HEK293 (cell line): ENCODE measurements around the gene CSPG4.

Experiments used
- GLIS1 ChIP-seq: fragments of 450-650 bp; formaldehyde crosslinking; IDR thresholded peaks from 2 replicates; pipeline ENCODE4 v1.5.1; 2016; ENCODE audit warnings: missing biosample characterization, missing genetic modification characterization
- KLF1 ChIP-seq: fragments of 450-650 bp; formaldehyde crosslinking; IDR thresholded peaks from 2 replicates; pipeline ENCODE4 v1.5.1; 2016; ENCODE audit warnings: missing biosample characterization, missing genetic modification characterization
- KLF10 ChIP-seq: fragments of 450-650 bp; IDR thresholded peaks from 2 replicates; pipeline ENCODE4 v1.5.1; 2018; ENCODE audit warnings: missing biosample characterization, mild to moderate bottlenecking, missing genetic modification characterization
- KLF16 ChIP-seq: fragments of 450-650 bp; formaldehyde crosslinking; IDR thresholded peaks from 2 replicates; pipeline ENCODE4 v1.5.1; 2017; ENCODE audit warnings: missing biosample characterization, missing genetic modification characterization
- WT1 ChIP-seq: fragments of 450-650 bp; formaldehyde crosslinking; IDR thresholded peaks from 2 replicates; pipeline ENCODE4 v1.5.1; 2016; ENCODE audit warnings: missing biosample characterization, missing genetic modification characterization
- ZBTB21 ChIP-seq: fragments of 450-650 bp; formaldehyde crosslinking; IDR thresholded peaks from 2 replicates; pipeline ENCODE4 v1.5.1; 2017; ENCODE audit warnings: missing biosample characterization, missing genetic modification characterization
- ZBTB48 ChIP-seq: fragments of 450-650 bp; formaldehyde crosslinking; IDR thresholded peaks from 2 replicates; pipeline ENCODE4 v1.5.1; 2016; ENCODE audit warnings: missing biosample characterization, missing genetic modification characterization
- ZFP37 ChIP-seq: fragments of 450-650 bp; formaldehyde crosslinking; IDR thresholded peaks from 2 replicates; pipeline ENCODE4 v1.5.1; 2016; ENCODE audit warnings: missing biosample characterization, missing genetic modification characterization
- ZIC2 ChIP-seq: fragments of 450-650 bp; formaldehyde crosslinking; IDR thresholded peaks from 2 replicates; pipeline ENCODE4 v1.5.1; 2016; ENCODE audit warnings: missing biosample characterization, missing genetic modification characterization
- ZNF2 ChIP-seq: fragments of 450-650 bp; formaldehyde crosslinking; IDR thresholded peaks from 2 replicates; pipeline ENCODE4 v1.5.1; 2016; ENCODE audit warnings: missing biosample characterization, missing genetic modification characterization
- ZNF248 ChIP-seq: fragments of 450-650 bp; formaldehyde crosslinking; IDR thresholded peaks from 2 replicates; pipeline ENCODE4 v1.5.1; 2017; ENCODE audit warnings: missing biosample characterization, missing genetic modification characterization
- ZNF366 ChIP-seq: fragments of 450-650 bp; formaldehyde crosslinking; conservative IDR thresholded peaks from 2 replicates; pipeline ENCODE4 v1.5.1; 2016; ENCODE audit warnings: missing biosample characterization, missing genetic modification characterization
- ZNF394 ChIP-seq: fragments of 450-650 bp; formaldehyde crosslinking; IDR thresholded peaks from 2 replicates; pipeline ENCODE4 v1.5.1; 2016; ENCODE audit warnings: missing biosample characterization, missing genetic modification characterization, mild to moderate bottlenecking, moderate library complexity, borderline replicate concordance
- ZNF501 ChIP-seq: fragments of 450-650 bp; formaldehyde crosslinking; IDR thresholded peaks from 2 replicates; pipeline ENCODE4 v1.5.1; 2016; ENCODE audit warnings: missing biosample characterization, missing genetic modification characterization
- ZNF544 ChIP-seq: fragments of 450-650 bp; formaldehyde crosslinking; IDR thresholded peaks from 2 replicates; pipeline ENCODE4 v1.5.0; 2017; ENCODE audit warnings: missing biosample characterization, missing genetic modification characterization
- ZNF610 ChIP-seq: fragments of 450-650 bp; formaldehyde crosslinking; IDR thresholded peaks from 2 replicates; pipeline ENCODE4 v1.5.1; 2016; ENCODE audit warnings: missing biosample characterization, missing genetic modification characterization, borderline replicate concordance
- ZNF629 ChIP-seq: fragments of 450-650 bp; formaldehyde crosslinking; IDR thresholded peaks from 2 replicates; pipeline ENCODE4 v1.5.1; 2017; ENCODE audit warnings: missing biosample characterization, missing genetic modification characterization
- ZNF747 ChIP-seq: fragments of 450-650 bp; formaldehyde crosslinking; IDR thresholded peaks from 2 replicates; pipeline ENCODE4 v1.5.1; 2016; ENCODE audit warnings: missing biosample characterization, missing genetic modification characterization
- ZNF785 ChIP-seq: fragments of 450-650 bp; formaldehyde crosslinking; IDR thresholded peaks from 2 replicates; pipeline ENCODE4 v1.5.1; 2016; ENCODE audit warnings: missing biosample characterization, missing genetic modification characterization
- ZNF791 ChIP-seq: fragments of 450-650 bp; formaldehyde crosslinking; IDR thresholded peaks from 2 replicates; pipeline ENCODE4 v1.5.1; 2016; ENCODE audit warnings: missing biosample characterization, missing genetic modification characterization
- ZNF843 ChIP-seq: fragments of 450-650 bp; formaldehyde crosslinking; IDR thresholded peaks from 2 replicates; pipeline ENCODE4 v1.5.1; 2016; ENCODE audit warnings: missing biosample characterization, missing genetic modification characterization
- ZSCAN30 ChIP-seq: fragments of 450-650 bp; IDR thresholded peaks from 2 replicates; pipeline ENCODE4 v1.5.1; 2018; ENCODE audit warnings: missing biosample characterization, mild to moderate bottlenecking, missing genetic modification characterization, moderate library complexity
- ZXDB ChIP-seq: fragments of 450-650 bp; formaldehyde crosslinking; IDR thresholded peaks from 2 replicates; pipeline ENCODE4 v1.5.1; 2016; ENCODE audit warnings: missing biosample characterization, missing genetic modification characterization
- TF ChIP-seq, protein P1 (sequence below): fragments of 450-650 bp; formaldehyde crosslinking; IDR thresholded peaks from 2 replicates; pipeline ENCODE4 v1.5.1; 2017; ENCODE audit warnings: missing biosample characterization, missing genetic modification characterization
- TF ChIP-seq, protein P2 (sequence below): fragments of 450-650 bp; formaldehyde crosslinking; IDR thresholded peaks from 2 replicates; pipeline ENCODE4 v1.5.1; 2016; ENCODE audit warnings: missing biosample characterization, missing genetic modification characterization
- TF ChIP-seq, protein P3 (sequence below): fragments of 450-650 bp; formaldehyde crosslinking; IDR thresholded peaks from 2 replicates; pipeline ENCODE4 v1.5.1; 2016; ENCODE audit warnings: missing biosample characterization, missing genetic modification characterization
- TF ChIP-seq, protein P4 (sequence below): fragments of 450-650 bp; formaldehyde crosslinking; optimal IDR thresholded peaks from 2 replicates; pipeline ENCODE3; 2016; ENCODE audit warnings: missing biosample characterization, mild to moderate bottlenecking, missing genetic modification characterization
- TF ChIP-seq, protein P5 (sequence below): fragments of 450-650 bp; IDR thresholded peaks from 2 replicates; pipeline ENCODE4 v1.5.1; 2018; ENCODE audit warnings: missing biosample characterization, missing genetic modification characterization
- TF ChIP-seq, protein P6 (sequence below): fragments of 450-650 bp; formaldehyde crosslinking; IDR thresholded peaks from 2 replicates; pipeline ENCODE4 v1.5.1; 2016; ENCODE audit warnings: missing biosample characterization, missing genetic modification characterization
- TF ChIP-seq, protein P7 (sequence below): fragments of 450-650 bp; formaldehyde crosslinking; IDR thresholded peaks from 2 replicates; pipeline ENCODE4 v1.5.1; 2017; ENCODE audit warnings: missing biosample characterization, missing genetic modification characterization

Gene CSPG4

DNA sequence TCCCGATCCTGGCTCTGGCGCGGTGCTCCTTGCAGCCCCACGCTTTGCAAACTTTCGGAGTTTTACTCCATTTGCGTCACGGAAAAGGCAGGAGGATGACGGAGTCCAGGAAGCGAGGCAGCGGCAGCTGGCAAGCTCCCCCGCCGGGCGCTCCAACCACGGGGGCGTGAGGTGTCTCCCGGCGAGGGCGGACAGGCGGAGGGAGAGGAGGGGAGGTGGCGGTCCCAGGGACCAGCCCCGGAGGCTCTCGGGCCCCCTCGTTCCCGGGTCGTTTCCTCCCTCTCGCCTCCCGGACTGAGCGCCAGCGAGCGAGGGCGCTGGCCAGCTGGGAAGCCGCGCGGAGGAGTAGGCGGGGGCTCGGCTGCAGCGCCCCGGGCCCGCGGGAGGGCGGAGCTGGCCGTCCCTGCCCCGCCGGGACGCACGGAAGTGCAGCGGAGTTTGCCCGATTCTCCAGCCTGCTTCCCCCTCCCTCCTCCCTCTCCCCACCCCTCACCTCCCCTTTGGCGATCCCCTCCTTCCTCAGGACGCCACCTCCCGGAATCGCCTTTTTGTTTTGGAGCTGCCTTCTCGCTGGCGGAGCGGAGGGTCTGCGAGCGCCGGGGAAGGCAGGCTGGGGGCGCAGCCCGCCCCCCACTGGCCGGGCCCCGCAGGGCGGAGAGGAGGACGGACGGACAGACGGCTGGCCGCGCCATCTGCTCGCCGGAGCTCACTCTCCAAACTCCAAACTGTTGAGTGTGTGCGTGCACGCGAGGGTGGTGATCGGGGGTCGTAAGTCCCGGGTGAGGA, 65.1 kb downstream of the CSPG4 start, which contains the start of gene SNX33 (continued):
- peak; percentile 93 for TF ChIP-seq ZBTB21 (tag by site-specific recombination)
- no peak for TF ChIP-seq ZNF785 (tag by site-specific recombination)
- peak; percentile 57 for TF ChIP-seq ZNF610 (tag by site-specific recombination)
- peak; percentile 7; the same call in 1 of the 2 replicates for TF ChIP-seq ZNF366 (tag by site-specific recombination)
- TF ChIP-seq ZNF394 (tag by site-specific recombination), result peak; percentile 20; the same call in 1 of the 2 replicates
- TF ChIP-seq, protein P1, sequence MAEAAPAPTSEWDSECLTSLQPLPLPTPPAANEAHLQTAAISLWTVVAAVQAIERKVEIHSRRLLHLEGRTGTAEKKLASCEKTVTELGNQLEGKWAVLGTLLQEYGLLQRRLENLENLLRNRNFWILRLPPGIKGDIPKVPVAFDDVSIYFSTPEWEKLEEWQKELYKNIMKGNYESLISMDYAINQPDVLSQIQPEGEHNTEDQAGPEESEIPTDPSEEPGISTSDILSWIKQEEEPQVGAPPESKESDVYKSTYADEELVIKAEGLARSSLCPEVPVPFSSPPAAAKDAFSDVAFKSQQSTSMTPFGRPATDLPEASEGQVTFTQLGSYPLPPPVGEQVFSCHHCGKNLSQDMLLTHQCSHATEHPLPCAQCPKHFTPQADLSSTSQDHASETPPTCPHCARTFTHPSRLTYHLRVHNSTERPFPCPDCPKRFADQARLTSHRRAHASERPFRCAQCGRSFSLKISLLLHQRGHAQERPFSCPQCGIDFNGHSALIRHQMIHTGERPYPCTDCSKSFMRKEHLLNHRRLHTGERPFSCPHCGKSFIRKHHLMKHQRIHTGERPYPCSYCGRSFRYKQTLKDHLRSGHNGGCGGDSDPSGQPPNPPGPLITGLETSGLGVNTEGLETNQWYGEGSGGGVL (tag by site-specific recombination), result peak; percentile 99
- TF ChIP-seq ZFP37 (tag by site-specific recombination), result peak; percentile 73
- TF ChIP-seq, protein P2, sequence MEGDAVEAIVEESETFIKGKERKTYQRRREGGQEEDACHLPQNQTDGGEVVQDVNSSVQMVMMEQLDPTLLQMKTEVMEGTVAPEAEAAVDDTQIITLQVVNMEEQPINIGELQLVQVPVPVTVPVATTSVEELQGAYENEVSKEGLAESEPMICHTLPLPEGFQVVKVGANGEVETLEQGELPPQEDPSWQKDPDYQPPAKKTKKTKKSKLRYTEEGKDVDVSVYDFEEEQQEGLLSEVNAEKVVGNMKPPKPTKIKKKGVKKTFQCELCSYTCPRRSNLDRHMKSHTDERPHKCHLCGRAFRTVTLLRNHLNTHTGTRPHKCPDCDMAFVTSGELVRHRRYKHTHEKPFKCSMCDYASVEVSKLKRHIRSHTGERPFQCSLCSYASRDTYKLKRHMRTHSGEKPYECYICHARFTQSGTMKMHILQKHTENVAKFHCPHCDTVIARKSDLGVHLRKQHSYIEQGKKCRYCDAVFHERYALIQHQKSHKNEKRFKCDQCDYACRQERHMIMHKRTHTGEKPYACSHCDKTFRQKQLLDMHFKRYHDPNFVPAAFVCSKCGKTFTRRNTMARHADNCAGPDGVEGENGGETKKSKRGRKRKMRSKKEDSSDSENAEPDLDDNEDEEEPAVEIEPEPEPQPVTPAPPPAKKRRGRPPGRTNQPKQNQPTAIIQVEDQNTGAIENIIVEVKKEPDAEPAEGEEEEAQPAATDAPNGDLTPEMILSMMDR (tag by site-specific recombination), result peak; percentile 99
- no peak for TF ChIP-seq ZNF248
- no peak for TF ChIP-seq ZNF791 (tag by site-specific recombination)
- TF ChIP-seq, protein P3, sequence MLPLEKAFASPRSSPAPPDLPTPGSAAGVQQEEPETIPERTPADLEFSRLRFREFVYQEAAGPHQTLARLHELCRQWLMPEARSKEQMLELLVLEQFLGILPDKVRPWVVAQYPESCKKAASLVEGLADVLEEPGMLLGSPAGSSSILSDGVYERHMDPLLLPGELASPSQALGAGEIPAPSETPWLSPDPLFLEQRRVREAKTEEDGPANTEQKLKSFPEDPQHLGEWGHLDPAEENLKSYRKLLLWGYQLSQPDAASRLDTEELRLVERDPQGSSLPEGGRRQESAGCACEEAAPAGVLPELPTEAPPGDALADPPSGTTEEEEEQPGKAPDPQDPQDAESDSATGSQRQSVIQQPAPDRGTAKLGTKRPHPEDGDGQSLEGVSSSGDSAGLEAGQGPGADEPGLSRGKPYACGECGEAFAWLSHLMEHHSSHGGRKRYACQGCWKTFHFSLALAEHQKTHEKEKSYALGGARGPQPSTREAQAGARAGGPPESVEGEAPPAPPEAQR (tag by site-specific recombination), result no peak
- peak; percentile 95 for TF ChIP-seq KLF10
- peak; percentile 34 for TF ChIP-seq ZNF501 (tag by site-specific recombination)
- peak; percentile 72 for TF ChIP-seq WT1 (tag by site-specific recombination)
- TF ChIP-seq, protein P4, sequence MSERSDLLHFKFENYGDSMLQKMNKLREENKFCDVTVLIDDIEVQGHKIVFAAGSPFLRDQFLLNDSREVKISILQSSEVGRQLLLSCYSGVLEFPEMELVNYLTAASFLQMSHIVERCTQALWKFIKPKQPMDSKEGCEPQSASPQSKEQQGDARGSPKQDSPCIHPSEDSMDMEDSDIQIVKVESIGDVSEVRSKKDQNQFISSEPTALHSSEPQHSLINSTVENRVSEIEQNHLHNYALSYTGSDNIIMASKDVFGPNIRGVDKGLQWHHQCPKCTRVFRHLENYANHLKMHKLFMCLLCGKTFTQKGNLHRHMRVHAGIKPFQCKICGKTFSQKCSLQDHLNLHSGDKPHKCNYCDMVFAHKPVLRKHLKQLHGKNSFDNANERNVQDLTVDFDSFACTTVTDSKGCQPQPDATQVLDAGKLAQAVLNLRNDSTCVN (tag by site-specific recombination), result peak; percentile 83
- TF ChIP-seq, protein P5, sequence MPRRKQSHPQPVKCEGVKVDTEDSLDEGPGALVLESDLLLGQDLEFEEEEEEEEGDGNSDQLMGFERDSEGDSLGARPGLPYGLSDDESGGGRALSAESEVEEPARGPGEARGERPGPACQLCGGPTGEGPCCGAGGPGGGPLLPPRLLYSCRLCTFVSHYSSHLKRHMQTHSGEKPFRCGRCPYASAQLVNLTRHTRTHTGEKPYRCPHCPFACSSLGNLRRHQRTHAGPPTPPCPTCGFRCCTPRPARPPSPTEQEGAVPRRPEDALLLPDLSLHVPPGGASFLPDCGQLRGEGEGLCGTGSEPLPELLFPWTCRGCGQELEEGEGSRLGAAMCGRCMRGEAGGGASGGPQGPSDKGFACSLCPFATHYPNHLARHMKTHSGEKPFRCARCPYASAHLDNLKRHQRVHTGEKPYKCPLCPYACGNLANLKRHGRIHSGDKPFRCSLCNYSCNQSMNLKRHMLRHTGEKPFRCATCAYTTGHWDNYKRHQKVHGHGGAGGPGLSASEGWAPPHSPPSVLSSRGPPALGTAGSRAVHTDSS (tag by site-specific recombination), result 0 out of 2 replicates have a peak, but pooled peaks have one; percentile 11
- 0 out of 2 replicates have a peak, but pooled peaks have one; percentile 10 for TF ChIP-seq ZNF843 (tag by site-specific recombination)
- peak; percentile 59 for TF ChIP-seq KLF1 (tag by site-specific recombination)
- peak; percentile 67 for TF ChIP-seq ZBTB48 (tag by site-specific recombination)
- peak; percentile 67; the same call in 1 of the 2 replicates for TF ChIP-seq ZSCAN30 (tag by site-specific recombination)
- TF ChIP-seq ZXDB (tag by site-specific recombination), result peak; percentile 65
- no peak for TF ChIP-seq ZNF544 (tag by site-specific recombination)
- TF ChIP-seq, protein P6, sequence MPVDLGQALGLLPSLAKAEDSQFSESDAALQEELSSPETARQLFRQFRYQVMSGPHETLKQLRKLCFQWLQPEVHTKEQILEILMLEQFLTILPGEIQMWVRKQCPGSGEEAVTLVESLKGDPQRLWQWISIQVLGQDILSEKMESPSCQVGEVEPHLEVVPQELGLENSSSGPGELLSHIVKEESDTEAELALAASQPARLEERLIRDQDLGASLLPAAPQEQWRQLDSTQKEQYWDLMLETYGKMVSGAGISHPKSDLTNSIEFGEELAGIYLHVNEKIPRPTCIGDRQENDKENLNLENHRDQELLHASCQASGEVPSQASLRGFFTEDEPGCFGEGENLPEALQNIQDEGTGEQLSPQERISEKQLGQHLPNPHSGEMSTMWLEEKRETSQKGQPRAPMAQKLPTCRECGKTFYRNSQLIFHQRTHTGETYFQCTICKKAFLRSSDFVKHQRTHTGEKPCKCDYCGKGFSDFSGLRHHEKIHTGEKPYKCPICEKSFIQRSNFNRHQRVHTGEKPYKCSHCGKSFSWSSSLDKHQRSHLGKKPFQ (tag by site-specific recombination), result no peak
- TF ChIP-seq ZNF747, result no peak
- peak; percentile 85 for TF ChIP-seq ZIC2 (tag by site-specific recombination)
- peak; percentile 96 for TF ChIP-seq GLIS1 (tag by site-specific recombination)
- peak; percentile 95 for TF ChIP-seq ZNF629 (tag by site-specific recombination)
- TF ChIP-seq, protein P7, sequence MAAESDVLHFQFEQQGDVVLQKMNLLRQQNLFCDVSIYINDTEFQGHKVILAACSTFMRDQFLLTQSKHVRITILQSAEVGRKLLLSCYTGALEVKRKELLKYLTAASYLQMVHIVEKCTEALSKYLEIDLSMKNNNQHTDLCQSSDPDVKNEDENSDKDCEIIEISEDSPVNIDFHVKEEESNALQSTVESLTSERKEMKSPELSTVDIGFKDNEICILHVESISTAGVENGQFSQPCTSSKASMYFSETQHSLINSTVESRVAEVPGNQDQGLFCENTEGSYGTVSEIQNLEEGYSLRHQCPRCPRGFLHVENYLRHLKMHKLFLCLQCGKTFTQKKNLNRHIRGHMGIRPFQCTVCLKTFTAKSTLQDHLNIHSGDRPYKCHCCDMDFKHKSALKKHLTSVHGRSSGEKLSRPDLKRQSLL (tag by site-specific recombination), result no peak; the same call in 1 of the 2 replicates
- no peak; the same call in none of the 2 replicates for TF ChIP-seq KLF16 (tag by site-specific recombination)
- TF ChIP-seq ZNF2 (tag by site-specific recombination), result peak; percentile 32; the same call in 1 of the 2 replicates
